Stimulated activated CD4-positive, alpha-beta T cell treated with anti-CD3 and anti-CD28 coated beads, Interleukin-4, amount 100 ng/mL, for 1 hour (primary cell): ENCODE results near the gene LRRC8B.

Experiments used
- DNase-seq: peaks from one replicate; pipeline ENCODE4 v3.0.0-alpha.2; 2020

Gene LRRC8B

DNA sequence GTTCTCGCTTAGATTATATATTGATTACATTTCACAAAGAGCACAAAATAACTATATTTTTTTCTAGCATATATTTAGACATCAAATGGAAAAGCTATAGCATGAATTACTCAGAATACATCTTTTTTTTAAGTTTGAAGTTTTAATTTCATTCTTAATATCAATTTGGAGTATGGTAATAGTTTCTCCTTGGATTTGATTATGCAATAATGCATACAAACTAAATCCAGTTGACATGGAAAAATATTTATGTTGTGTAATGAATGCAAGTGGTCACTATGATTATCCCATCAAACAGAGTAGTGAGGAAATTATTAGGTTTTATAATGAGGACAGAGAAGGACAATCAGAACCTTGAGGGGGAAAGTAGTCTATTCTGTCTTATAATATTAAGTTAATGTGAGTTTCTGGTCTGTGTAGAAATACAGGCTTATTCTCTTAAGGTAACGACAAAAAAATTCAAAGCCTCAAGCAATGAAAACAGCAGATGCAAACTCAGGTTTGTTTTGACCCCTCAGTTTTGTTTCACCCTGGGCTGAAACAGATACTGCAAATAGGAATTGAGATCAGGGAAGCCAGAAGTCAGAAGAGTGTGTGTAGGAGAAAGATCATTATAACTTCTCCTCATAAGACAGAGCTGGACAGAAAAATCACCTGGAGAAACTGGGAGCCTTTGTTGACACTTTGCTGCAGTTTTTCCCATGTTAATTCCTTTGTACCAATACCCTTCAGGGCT is 23.7 kb downstream of the LRRC8B start:
- DNase-seq: no peak

DNA sequence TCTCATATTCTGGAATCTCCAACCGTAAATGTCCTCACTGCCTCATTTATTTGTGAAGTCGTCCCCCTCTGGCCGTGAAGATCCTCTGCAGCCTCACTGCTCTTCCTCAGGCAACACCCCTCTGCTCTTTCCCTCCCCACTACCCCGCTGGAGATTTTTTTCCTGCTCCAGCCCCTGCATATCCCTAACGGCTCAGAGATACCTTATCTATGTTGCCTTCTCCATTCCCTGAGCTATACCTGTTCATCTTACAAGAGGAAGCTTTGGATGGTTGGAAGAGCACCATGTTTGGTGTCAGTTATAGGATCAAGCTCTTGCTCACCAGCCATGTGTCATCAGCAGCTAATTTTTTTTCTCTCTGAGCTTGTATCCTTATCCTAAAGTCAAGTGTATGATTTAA is 26.4 kb downstream of the LRRC8B start:
- DNase-seq: no peak

DNA sequence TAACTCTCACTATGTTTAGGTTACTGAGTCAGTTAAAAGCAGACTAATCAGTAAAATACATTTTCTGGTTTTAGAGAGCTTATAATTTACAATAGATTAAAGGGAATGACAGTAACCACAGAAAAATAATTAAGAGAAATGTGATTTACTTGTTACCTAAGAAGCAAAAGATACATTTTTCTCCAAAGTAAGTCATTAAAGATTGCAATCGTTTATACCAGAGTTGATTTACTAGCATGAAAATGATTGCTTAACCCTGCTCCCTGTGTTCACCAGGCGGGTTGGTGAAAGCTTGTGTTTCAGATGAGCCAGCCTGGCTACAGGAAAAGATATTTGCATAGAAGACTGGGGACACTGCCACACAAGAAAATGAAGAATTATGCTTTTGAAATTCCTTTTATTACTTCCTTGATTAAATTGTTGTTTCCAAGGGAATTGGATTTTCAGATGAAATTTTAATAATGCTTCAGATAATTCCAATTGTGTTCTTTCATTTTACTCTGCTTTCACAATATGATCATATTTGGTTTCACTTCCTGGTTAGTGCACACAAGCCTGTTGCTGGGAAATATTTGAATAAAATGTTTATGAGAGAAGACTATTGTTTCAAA is 27.9 kb downstream of the LRRC8B start:
- DNase-seq: no peak

DNA sequence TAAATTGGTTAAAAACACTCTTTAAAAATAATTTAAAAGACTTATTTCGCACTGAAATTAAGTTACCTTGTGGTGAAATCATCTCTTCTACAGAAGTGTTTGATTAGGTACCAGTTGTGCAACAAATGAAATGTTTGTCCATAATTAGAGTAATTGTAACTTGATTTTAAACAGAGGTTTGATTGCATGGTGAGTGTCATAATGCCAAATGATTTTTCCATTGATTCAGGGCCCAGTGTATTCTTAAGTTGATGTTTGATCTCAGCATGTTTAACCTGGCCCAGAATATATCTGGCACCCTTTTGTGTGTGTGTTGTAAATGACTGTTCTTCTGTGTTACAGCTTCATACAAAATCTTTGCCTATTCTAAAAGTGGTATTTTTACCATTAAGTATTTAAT is 28.5 kb downstream of the LRRC8B start:
- DNase-seq: no peak

DNA sequence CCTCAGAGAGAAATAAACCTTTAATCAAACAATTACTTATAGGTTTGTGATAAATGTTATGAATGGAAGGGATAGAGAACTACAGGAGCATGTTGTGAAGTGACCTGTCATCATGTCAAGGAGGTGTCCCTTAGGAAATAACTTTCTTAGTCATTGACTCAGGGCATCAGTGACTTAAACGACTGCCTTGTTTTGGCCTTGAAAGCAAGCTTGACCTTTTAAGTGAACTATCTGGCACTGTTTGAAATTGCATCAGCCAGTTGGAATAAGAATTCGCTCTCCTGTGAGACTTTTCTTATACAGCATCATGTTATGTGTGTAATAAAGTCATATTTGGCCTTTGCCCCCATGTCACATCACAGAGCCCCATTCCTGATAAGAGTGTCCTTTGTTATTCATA is 30.9 kb downstream of the LRRC8B start:
- no peak for DNase-seq

DNA sequence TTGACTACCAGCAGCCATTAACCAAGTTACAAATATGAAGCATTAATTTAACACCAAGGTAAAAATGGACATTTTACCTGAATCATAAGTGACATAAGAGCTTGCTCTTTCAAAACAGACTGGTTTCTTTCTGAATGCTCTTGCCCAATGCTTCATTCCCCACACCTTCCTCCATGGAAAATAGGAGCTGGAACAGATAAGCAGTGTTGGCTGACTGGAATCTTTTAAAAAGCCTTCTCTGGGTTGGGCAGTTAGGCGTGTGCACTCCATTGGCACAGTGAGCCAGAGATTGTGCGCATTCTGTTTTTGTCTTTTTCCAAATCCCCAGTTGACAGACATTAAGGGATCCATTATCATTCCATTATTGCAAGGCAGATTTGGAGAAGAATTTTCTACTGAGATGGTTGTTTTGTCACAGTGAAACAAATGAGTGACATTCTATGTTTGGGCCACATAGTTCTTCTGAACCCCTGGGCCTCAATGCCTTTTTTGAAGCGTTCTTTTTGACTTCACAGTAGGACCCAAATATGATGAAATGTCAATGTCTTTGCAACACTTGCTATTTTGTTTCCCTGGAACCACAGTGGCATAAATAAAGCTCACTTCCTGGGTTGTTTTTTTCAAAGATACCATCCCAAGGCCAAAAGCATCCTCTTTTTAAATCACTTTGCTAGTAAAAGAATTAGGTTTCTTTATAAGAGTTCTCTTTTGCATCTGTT is 32.3 kb downstream of the LRRC8B start:
- DNase-seq: no peak

DNA sequence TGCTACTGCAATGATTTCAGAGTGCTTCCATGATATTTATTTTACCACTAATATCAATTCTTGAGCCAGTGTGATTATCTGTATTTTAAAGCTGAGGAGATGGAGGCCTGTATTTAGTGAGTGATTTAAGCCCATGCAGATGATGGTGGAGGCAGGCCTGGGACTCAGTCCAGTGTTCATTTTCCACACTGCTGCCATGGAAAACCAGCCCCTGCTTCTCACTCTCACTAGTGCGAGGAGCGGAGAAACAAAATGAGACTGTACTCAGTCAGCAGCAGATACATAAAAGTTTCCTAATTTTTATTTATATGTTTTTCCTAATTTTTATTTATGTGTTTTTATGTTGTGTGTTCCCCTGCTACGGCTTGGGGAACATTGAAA is 32.8 kb downstream of the LRRC8B start:
- DNase-seq: no peak

DNA sequence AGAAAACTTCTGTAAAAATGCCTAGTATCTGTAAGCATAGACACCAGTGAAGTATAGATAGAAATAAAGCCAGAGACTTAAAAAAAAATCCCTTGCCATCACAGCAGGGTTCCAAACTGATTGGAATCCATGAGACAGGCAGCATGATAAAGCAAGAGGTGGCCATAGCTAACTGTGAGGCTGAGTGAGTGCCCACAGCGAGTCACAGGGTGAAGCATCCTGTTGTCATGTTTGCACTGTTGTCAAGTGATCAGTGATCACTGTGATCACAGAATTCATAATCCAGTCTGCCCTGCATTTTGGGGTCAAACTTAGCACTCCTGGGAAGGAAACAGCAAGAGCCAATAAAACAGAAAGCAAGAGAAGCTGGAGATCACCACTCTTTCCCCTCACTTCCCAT is 33.3 kb downstream of the LRRC8B start:
- no peak for DNase-seq

DNA sequence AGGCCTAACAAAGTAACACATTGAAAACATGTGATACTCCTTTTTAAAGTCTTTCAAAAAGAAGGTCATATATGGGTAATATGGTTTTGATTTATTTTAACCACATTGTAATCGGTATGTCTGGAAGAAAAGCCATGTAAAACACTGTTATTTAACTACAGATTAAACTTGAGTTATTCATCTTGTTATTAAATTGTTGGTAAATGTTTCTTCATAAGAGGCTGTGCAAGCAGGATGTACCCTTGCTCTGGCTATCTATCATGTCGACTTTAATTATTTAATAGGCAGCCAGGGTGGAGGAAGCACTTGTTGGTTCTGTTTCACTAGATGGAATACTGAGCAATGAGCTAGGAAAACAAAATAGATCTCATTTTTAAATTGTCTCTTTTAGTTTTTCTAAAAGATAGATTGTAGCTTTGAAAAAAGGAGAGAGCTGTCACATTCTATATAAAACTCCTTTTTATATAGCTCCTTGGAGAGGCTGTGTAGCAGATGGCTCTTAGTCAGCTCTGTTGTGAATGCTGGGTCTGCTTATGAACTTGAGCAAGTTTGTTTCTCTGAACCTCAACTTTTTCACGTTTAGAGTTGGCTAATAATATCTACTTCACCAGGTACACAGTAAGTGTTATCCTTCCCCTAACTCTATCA is 39.5 kb downstream of the LRRC8B start:
- DNase-seq: no peak

DNA sequence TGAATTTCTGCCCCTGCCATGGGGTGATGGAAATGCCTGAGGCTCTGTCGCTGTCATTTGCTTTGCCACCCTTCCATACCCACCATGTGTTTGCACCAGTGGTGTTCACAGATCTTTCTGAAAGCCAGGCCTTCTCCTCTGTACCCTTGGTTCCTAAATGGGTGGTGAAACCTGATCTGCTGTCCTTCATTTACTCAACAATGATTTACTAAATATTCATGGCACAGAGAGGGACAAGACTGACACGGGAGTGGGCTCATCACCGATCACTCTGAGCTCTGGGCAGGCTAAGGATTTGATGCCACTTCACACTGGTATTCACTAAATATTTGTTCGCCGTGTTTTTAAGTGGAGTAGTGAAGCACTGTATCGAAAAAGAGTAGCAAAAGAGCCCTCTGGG is 40.9 kb downstream of the LRRC8B start:
- DNase-seq: no peak

DNA sequence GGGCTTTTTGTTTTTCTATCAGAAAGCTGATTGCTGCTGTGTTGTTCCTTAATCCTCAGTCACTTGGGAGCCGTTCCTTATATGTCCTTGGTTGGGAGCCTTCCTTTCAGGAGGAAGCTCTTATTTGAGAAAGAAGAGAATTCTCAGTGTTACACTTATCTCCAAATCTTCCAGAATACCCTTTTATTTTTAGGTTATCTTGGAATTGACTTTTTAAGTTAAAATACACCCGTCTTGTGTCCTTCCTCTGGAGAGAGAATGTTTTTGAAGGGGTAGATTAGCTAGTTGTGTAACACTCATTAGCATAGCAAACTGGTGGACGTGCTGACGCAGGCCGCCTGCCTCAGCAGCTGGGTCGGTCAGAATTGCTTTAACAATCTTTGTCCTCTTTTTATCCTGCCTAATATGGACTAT is 42.1 kb downstream of the LRRC8B start:
- DNase-seq: no peak

DNA sequence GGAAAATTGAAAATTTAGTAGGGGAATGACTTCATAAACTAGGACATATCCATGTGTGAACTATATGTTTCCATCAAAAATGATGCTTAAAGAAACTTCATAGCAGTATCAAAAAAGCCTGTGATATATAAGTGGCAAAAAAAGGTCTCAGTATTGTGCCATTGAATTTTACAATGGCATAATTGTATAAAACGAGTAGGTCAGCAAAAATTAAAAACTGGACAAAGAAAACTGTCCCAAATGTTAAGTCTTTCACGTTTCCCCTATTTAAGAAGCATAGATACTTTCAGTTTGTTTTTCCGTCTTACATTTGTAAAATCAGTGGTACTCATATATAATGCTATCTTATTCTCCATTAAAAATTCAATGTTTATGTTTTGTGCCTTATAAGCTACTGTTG is 43.2 kb downstream of the LRRC8B start:
- no peak for DNase-seq

DNA sequence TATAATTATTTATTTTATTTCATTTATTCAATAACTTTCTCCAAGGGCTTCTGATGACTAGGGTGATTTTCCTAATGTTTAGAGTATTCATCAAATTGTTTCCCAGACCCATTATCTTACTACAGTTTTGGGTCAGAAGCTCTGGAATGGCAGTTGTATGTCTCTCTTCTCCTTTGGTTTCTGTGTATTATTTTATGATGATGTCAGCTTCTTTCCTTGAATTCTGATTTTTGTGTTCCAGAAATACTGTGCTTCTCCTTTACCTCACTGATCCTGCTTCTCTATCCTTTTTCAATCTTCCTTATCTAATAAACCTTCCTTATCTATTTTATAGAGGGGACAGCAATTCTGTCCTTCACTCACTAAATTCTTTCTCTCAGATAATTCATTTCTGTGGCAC is 48.8 kb downstream of the LRRC8B start:
- DNase-seq: no peak

DNA sequence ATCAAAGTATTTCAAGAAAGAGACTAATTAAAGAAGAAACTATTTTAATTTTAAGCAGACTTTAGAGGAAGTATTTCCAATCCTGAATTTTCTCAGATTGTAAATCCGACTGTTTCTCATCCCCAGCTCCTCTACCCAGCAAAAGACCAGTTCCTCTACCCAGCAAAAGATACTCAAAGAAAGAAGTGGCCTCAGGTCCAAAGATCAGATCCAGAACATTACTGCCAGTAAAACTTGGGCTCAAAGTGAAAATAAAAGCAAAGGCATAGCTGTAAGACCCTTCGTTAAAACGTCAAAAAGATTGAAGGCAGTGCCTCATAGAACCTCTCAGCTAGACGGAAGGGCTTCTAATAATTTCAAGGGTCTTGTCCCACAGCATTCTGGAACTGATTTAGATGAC is 50.0 kb downstream of the LRRC8B start:
- no peak for DNase-seq

DNA sequence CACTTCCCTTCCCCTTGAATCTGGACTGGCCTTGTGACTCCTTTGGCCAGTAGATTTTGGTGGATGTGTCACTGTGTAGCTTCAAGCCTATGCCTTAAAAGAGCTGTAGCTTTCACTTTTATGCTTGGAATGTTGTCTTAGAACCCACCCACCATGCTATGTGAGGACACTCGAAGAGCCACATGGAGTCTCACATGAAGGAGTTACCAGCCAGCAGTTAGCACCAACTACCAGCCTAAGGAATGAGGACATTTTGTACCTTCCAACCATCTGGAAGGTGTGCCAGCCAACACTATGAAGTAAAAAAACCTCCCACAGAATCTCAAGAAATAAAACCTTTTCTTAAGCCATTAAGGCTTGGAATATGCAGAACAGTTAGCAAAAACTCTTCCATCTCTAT is 50.6 kb downstream of the LRRC8B start:
- DNase-seq: no peak

DNA sequence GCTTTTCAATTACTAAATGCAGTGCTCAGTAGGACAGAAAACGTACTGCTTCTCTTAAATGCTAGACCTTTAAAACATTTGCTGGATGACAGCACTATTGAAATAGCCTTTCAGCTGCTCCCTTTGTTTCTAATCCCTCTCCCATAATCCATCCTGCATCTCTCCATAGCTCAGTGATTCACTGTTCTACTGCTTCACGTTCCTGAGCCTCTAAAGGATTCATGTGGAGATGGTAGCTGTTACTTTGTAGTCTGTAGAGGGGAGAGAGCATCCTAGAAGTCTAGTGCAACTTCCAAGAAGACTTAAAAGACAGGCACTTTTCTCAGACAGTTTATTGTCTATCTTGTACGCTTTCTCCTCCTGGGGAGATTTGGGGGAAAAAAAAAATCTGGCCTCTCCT is 51.4 kb downstream of the LRRC8B start:
- no peak for DNase-seq

DNA sequence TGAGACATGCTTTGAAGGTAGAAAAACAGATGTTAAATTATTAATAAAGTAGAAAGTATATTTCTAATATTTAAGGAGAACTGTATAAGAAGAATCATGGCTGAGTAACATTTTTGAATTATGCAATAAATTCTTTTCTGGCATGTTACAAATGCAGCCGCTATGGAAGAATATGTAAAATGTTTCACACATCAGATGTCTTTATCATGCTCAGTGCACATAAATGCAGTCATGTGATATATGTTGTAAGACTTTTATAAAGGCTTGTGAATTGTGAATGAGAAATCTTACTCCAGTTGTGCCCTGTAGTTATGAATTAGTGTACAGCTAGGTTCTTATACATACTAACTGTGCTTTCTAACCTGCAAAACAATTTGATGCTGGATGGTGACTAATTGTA is 53.5 kb downstream of the LRRC8B start:
- no peak for DNase-seq

DNA sequence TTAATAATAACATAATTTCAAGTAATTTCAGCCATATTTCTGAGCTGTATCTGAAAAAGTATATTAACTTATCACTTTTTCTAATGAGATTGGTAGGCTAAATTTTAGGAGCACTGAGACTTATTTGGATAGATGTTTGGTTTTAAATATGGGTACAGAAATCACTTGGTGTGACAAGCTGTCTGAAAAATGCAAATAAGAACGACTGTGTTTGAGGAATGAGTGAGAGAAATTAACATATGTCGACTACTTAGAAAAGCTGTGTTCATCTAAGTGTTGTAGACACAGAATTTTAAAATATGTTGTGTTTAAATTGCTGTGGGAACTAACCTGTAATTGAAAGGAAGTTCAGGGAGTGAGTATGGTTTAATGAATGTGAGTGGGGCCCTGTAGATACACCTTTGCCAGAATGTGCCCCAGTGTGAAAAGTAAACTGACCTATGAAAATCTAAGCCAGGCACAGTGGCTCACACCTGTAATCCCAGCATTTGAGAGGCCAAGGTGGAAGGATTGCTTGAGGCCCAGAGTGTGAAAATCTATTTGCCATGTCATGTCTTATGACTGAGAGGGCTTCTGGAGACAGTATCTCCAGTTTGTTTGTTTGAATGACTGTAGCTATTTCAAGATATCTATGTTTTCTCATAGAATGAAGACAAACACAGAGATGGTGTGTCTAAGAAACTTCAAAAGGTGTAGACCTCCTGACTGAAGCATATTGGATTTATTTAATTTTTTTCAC is 54.5 kb downstream of the LRRC8B start:
- DNase-seq: no peak

DNA sequence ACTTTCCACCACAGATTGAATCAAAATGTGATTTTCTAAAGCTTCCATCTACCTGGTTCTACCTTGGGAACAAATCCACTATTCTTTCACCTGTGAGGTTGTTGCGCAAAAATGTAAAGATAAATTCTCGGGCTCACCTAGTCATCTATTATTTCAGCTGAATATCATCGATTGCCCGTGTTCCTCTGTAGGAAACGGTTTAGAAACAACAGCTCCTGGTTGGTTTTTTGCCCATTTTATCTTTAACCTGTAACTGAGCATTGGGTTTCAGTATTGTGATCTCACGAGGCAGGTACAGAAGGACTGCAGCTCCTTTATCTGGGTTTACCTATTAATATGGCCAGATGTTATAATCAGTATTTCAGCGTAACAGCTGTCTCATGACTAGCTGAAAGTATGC is 55.4 kb downstream of the LRRC8B start:
- no peak for DNase-seq

DNA sequence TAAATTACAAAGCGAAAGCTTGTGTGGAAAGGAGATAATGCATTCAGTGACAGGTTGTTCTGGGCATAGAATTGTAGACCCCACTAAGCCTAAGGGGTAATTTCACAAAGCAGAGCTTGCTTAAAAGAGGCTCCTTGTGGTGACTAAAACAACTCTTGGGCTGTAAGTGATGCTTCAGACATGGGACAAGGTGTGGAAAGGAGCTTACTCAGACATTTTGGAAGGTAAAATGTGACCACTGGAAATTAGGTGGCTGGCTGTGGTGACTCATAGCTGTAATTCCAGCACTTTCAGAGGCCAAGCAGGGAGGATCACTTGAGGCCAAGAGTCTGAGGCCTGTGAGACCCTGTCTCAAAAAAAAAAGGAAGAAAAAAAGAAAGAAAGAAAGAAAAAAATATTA is 57.2 kb downstream of the LRRC8B start:
- no peak for DNase-seq

DNA sequence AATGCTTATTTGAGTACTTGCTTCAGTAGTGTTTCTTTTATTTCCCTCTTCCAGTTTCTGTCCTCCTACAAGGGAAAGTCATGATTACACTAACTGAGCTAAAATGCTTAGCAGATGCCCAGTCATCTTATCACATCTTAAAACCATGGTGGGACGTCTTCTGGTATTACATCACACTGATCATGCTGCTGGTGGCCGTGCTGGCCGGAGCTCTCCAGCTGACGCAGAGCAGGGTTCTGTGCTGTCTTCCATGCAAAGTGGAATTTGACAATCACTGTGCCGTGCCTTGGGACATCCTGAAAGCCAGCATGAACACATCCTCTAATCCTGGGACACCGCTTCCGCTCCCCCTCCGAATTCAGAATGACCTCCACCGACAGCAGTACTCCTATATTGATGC is 57.9 kb downstream of the LRRC8B start:
- DNase-seq: no peak

DNA sequence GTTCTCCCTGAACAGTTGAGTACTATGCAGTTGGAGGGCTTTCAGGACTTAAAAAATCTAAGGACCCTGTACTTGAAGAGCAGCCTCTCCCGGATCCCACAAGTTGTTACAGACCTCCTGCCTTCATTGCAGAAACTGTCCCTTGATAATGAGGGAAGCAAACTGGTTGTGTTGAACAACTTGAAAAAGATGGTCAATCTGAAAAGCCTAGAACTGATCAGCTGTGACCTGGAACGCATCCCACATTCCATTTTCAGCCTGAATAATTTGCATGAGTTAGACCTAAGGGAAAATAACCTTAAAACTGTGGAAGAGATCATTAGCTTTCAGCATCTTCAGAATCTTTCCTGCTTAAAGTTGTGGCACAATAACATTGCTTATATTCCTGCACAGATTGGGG is 59.6 kb downstream of the LRRC8B start:
- DNase-seq: no peak

DNA sequence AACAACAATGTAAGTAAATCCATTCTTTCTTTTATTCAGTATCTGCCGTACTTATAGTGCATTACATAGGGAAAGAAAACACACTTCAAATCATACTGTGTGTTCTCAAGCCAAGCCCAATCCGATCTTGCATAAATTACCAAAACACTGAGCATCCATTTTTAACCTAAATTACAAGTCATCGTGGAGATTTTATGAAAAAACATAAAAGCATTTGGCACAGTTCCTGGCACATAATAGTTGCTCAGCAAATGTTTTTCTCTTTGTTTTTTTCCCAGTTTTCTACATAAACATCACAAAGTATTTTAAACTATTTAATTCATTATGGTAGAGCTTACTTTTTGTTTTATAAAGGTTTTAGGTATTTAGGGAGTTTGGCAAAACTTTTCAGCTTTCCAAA is 60.2 kb downstream of the LRRC8B start:
- DNase-seq: no peak
